ENCODE data around the gene ZNF708. TPM values are rescaled to one million over a fixed set of nuclear protein-coding genes. Genes with fewer than 3 reads are reported as not detected.
"Not testable (repeated sequence)": the region's sequence is repeated elsewhere in the genome, so short reads cannot be mapped to it uniquely, and the experiment has no call there.

Gene ZNF708
- total RNA-seq, 1 experiment from 2014 or later: 34.9 TPM

DNA sequence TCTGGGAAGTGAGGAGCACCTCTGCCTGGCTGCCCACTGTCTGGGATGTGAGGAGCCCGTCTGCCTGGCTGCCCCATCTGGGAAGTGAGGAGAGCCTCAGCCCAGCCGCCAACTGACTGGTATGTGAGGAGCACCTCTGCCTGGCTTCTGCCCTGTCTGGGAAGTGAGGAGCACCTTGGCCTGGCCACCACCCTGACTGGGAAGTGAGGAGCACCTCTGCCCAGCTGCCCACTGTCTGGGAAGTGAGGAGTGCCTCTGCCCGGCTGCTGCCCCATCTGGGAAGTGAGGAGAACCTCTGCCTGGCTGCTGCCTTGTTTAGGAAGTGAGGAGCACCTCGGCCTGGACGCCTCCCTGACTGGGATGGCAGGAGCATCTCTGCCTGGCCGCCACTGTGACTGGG, 64.8 kb downstream of the ZNF708 start:
- ChIA-PET POLR2A (no interaction called here), CTCF (no interaction called here)
- Mint-ChIP-seq H3K9me3 (peaks cover 46% of the 10 kb centered on the region), H3K27ac (no peak overlapping the region), H3K4me1 (no peaks in the 10 kb centered on the region), H3K4me3 (no peak overlapping the region), H3K27me3 (ENCODE audit: low read depth) (peaks cover 11% of the 10 kb centered on the region), H3K36me3 (peaks cover 27% of the 10 kb centered on the region)
- ATAC-seq (no peak), DNase-seq (ENCODE audit: low spot score) (no peak)
- TF ChIP-seq, protein P1, sequence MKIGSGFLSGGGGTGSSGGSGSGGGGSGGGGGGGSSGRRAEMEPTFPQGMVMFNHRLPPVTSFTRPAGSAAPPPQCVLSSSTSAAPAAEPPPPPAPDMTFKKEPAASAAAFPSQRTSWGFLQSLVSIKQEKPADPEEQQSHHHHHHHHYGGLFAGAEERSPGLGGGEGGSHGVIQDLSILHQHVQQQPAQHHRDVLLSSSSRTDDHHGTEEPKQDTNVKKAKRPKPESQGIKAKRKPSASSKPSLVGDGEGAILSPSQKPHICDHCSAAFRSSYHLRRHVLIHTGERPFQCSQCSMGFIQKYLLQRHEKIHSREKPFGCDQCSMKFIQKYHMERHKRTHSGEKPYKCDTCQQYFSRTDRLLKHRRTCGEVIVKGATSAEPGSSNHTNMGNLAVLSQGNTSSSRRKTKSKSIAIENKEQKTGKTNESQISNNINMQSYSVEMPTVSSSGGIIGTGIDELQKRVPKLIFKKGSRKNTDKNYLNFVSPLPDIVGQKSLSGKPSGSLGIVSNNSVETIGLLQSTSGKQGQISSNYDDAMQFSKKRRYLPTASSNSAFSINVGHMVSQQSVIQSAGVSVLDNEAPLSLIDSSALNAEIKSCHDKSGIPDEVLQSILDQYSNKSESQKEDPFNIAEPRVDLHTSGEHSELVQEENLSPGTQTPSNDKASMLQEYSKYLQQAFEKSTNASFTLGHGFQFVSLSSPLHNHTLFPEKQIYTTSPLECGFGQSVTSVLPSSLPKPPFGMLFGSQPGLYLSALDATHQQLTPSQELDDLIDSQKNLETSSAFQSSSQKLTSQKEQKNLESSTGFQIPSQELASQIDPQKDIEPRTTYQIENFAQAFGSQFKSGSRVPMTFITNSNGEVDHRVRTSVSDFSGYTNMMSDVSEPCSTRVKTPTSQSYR (CRISPR knock-in tag; IDR thresholded peaks at IDR 0.05): no peak
- TF ChIP-seq, protein P2, sequence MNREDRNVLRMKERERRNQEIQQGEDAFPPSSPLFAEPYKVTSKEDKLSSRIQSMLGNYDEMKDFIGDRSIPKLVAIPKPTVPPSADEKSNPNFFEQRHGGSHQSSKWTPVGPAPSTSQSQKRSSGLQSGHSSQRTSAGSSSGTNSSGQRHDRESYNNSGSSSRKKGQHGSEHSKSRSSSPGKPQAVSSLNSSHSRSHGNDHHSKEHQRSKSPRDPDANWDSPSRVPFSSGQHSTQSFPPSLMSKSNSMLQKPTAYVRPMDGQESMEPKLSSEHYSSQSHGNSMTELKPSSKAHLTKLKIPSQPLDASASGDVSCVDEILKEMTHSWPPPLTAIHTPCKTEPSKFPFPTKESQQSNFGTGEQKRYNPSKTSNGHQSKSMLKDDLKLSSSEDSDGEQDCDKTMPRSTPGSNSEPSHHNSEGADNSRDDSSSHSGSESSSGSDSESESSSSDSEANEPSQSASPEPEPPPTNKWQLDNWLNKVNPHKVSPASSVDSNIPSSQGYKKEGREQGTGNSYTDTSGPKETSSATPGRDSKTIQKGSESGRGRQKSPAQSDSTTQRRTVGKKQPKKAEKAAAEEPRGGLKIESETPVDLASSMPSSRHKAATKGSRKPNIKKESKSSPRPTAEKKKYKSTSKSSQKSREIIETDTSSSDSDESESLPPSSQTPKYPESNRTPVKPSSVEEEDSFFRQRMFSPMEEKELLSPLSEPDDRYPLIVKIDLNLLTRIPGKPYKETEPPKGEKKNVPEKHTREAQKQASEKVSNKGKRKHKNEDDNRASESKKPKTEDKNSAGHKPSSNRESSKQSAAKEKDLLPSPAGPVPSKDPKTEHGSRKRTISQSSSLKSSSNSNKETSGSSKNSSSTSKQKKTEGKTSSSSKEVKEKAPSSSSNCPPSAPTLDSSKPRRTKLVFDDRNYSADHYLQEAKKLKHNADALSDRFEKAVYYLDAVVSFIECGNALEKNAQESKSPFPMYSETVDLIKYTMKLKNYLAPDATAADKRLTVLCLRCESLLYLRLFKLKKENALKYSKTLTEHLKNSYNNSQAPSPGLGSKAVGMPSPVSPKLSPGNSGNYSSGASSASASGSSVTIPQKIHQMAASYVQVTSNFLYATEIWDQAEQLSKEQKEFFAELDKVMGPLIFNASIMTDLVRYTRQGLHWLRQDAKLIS (CRISPR knock-in tag; IDR thresholded peaks at IDR 0.05; ENCODE audit: borderline replicate concordance): no peak
- TF ChIP-seq RELA (CRISPR knock-in tag; IDR thresholded peaks at IDR 0.05; ENCODE audit: borderline replicate concordance): no peak
- no peak for TF ChIP-seq ZNF416 (CRISPR knock-in tag; IDR thresholded peaks at IDR 0.05)
- no peak for TF ChIP-seq NFATC4 (CRISPR knock-in tag; IDR thresholded peaks at IDR 0.05)
- TF ChIP-seq, protein P3, sequence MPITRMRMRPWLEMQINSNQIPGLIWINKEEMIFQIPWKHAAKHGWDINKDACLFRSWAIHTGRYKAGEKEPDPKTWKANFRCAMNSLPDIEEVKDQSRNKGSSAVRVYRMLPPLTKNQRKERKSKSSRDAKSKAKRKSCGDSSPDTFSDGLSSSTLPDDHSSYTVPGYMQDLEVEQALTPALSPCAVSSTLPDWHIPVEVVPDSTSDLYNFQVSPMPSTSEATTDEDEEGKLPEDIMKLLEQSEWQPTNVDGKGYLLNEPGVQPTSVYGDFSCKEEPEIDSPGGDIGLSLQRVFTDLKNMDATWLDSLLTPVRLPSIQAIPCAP (CRISPR knock-in tag; IDR thresholded peaks at IDR 0.05): no peak
- TF ChIP-seq ZNF138 (CRISPR knock-in tag; conservative IDR thresholded peaks at IDR 0.05): no peak
- TF ChIP-seq, protein P4, sequence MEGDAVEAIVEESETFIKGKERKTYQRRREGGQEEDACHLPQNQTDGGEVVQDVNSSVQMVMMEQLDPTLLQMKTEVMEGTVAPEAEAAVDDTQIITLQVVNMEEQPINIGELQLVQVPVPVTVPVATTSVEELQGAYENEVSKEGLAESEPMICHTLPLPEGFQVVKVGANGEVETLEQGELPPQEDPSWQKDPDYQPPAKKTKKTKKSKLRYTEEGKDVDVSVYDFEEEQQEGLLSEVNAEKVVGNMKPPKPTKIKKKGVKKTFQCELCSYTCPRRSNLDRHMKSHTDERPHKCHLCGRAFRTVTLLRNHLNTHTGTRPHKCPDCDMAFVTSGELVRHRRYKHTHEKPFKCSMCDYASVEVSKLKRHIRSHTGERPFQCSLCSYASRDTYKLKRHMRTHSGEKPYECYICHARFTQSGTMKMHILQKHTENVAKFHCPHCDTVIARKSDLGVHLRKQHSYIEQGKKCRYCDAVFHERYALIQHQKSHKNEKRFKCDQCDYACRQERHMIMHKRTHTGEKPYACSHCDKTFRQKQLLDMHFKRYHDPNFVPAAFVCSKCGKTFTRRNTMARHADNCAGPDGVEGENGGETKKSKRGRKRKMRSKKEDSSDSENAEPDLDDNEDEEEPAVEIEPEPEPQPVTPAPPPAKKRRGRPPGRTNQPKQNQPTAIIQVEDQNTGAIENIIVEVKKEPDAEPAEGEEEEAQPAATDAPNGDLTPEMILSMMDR (IDR thresholded peaks at IDR 0.05): no peak
- TF ChIP-seq, protein P5, sequence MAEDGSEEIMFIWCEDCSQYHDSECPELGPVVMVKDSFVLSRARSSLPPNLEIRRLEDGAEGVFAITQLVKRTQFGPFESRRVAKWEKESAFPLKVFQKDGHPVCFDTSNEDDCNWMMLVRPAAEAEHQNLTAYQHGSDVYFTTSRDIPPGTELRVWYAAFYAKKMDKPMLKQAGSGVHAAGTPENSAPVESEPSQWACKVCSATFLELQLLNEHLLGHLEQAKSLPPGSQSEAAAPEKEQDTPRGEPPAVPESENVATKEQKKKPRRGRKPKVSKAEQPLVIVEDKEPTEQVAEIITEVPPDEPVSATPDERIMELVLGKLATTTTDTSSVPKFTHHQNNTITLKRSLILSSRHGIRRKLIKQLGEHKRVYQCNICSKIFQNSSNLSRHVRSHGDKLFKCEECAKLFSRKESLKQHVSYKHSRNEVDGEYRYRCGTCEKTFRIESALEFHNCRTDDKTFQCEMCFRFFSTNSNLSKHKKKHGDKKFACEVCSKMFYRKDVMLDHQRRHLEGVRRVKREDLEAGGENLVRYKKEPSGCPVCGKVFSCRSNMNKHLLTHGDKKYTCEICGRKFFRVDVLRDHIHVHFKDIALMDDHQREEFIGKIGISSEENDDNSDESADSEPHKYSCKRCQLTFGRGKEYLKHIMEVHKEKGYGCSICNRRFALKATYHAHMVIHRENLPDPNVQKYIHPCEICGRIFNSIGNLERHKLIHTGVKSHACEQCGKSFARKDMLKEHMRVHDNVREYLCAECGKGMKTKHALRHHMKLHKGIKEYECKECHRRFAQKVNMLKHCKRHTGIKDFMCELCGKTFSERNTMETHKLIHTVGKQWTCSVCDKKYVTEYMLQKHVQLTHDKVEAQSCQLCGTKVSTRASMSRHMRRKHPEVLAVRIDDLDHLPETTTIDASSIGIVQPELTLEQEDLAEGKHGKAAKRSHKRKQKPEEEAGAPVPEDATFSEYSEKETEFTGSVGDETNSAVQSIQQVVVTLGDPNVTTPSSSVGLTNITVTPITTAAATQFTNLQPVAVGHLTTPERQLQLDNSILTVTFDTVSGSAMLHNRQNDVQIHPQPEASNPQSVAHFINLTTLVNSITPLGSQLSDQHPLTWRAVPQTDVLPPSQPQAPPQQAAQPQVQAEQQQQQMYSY (CRISPR knock-in tag; IDR thresholded peaks at IDR 0.05): no peak

DNA sequence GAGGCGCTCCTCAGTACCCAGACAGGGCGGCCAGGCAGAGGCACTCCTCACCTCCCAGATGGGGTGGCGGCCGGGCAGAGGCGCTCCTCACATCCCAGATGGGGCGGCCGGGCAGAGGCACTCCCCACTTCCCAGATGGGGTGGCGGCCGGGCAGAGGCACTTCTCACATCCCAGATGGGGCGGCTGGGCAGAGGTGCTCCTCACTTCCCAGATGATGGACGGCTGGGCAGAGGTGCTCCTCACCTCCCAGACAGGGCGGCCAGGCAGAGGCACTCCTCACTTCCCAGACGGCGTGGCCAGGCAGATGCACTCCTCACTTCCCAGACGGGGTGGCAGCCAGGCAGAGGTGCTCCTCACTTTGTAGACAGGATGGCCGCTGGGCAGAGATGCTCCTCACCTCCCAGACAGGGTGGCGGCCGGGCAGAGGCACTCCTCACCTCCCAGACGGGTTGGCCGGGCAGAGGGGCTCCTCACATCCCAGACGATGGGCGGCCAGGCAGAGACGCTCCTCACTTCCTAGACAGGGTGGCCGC, 68.3 kb downstream of the ZNF708 start:
- H3K27ac Mint-ChIP-seq; POLR2A ChIA-PET; H3K4me3 Mint-ChIP-seq; CTCF ChIA-PET; H3K4me1 Mint-ChIP-seq; DNase-seq (ENCODE audit: low spot score); ATAC-seq: not testable (repeated sequence)
- Mint-ChIP-seq H3K36me3 (peaks cover 37% of the 10 kb centered on the region), H3K9me3 (peaks cover 56% of the 10 kb centered on the region), H3K27me3 (ENCODE audit: low read depth) (peaks cover 11% of the 10 kb centered on the region)

Measured in WTC11 (cell line).